T-cell (primary cell): ENCODE measurements around the gene KRT24. TPM values are rescaled to one million over a fixed set of nuclear protein-coding genes. Genes with fewer than 3 reads are reported as not detected.

ENCODE experiments used
- ATAC-seq, 4 experiments: fragments of 200-7000 bp in 3 of 4; fragments of 150-1000 bp in 1 of 4; cut with Tn5 transposase; replicated peaks in 1 of 4; 1 replicate in 3 of 4; 2 replicates in 1 of 4; pipeline ENCODE4 v1.10.0; 2021; ENCODE audit warnings: moderate library complexity in 3 of 4, mild to moderate bottlenecking in 2 of 4, moderate number of reproducible peaks in 1 of 4
- CTCF ChIA-PET, 2 donors: fragments of 300-600 bp; sonication (Branson Sonifier 250); formaldehyde crosslinking; loops; one replicate each; lab custom pipeline; 2022; ENCODE audit warnings: antibody characterized with exemption in 2 of 2; lab: Charles Lee
- POLR2A ChIA-PET, 2 donors: fragments of 300-600 bp; sonication (Branson Sonifier 250); formaldehyde crosslinking; loops; one replicate each; lab custom pipeline; 2022; ENCODE audit warnings: antibody characterized with exemption in 2 of 2; lab: Charles Lee
- DNase-seq, 35 experiments: peaks; one replicate each; pipeline versions ENCODE4 v3.0.0 to v3.0.0-alpha.2; 2013 to 2023
- H3K27ac ChIP-seq: one replicate; pipeline ENCODE4 v1.5.1; 2013; ENCODE audit warnings: low read length
- H3K27me3 ChIP-seq, 2 experiments: replicated peaks in 1 of 2; 1 replicate in 1 of 2; 2 replicates in 1 of 2; pipeline versions ENCODE4 v1.6.1 to v1.7.0; 2013; ENCODE audit warnings: low read length in 1 of 2, mixed read lengths in 1 of 2; ENCODE audit not compliant: control insufficient read depth in 2 of 2, insufficient read depth in 2 of 2; ENCODE audit errors: extremely low read depth in 1 of 2
- H3K36me3 ChIP-seq, 2 donors: 1 replicate in 1 of 2; 2 replicates in 1 of 2; pipeline versions ENCODE4 v1.6.1 to v1.7.0; 2013; ENCODE audit warnings: low read length in 1 of 2; ENCODE audit not compliant: control insufficient read depth in 2 of 2, insufficient read depth in 1 of 2; ENCODE audit errors: extremely low read depth in 1 of 2
- H3K4me1 ChIP-seq, 2 experiments: 1 replicate in 1 of 2; 2 replicates in 1 of 2; pipeline versions ENCODE4 v1.6.1 to v1.7.0; 2013; ENCODE audit warnings: low read length in 2 of 2, mixed read lengths in 1 of 2; ENCODE audit not compliant: insufficient read depth in 2 of 2, control insufficient read depth in 1 of 2; ENCODE audit errors: extremely low read depth in 1 of 2
- H3K4me3 ChIP-seq, 2 donors: 1 replicate in 1 of 2; 2 replicates in 1 of 2; pipeline versions ENCODE4 v1.5.1 to v1.7.0; 2013; ENCODE audit warnings: mild to moderate bottlenecking in 2 of 2, low read length in 1 of 2, moderate library complexity in 1 of 2; ENCODE audit not compliant: control insufficient read depth in 1 of 2; ENCODE audit errors: extremely low read depth in 1 of 2
- H3K9me3 ChIP-seq: 2 replicates; pipeline ENCODE4 v1.7.0; 2013
- H3K27ac Mint-ChIP-seq, 2 donors: one replicate each; pipeline ENCODE4 v1.8.0; 2020 to 2021; ENCODE audit warnings: mild to moderate bottlenecking in 2 of 2, mixed read lengths in 2 of 2
- H3K27me3 Mint-ChIP-seq, 2 donors: one replicate each; pipeline ENCODE4 v1.8.0; 2021 to 2022; ENCODE audit warnings: mixed read lengths in 2 of 2
- H3K36me3 Mint-ChIP-seq: one replicate; pipeline ENCODE4 v1.8.0; 2021; ENCODE audit warnings: mixed read lengths
- H3K4me1 Mint-ChIP-seq, 3 donors: one replicate each; pipeline ENCODE4 v1.8.0; 2020 to 2022; ENCODE audit warnings: mixed read lengths in 3 of 3, mild to moderate bottlenecking in 1 of 3
- H3K4me3 Mint-ChIP-seq, 3 donors: one replicate each; pipeline ENCODE4 v1.8.0; 2020 to 2022; ENCODE audit warnings: mild to moderate bottlenecking in 3 of 3, mixed read lengths in 3 of 3, moderate library complexity in 3 of 3
- H3K9me3 Mint-ChIP-seq, 3 donors: one replicate each; pipeline ENCODE4 v1.8.0; 2020 to 2022; ENCODE audit warnings: mixed read lengths in 3 of 3
- WGBS: methylation state at CpG from one replicate; pipeline ENCODE4 v1.1.5; 2013; ENCODE audit warnings: missing lambda C conversion rate; ENCODE audit not compliant: insufficient coverage; 5-methylcytosine and 5-hydroxymethylcytosine counted together
- total RNA-seq, 35 experiments: library from RNA in 6 of 35; stranded (reverse) in 6 of 35; fragments of 120-200 nt in 1 of 35; gene quantifications; one replicate each; pipeline versions ENCODE4 v1.2.1 to v1.2.4 and lab custom pipeline; 2013 to 2026

KRT24 gene
- total RNA-seq, 5 donors from 2014 or later (not counting 1 experiment from before 2014, with no cell fraction given), result not detected

DNA sequence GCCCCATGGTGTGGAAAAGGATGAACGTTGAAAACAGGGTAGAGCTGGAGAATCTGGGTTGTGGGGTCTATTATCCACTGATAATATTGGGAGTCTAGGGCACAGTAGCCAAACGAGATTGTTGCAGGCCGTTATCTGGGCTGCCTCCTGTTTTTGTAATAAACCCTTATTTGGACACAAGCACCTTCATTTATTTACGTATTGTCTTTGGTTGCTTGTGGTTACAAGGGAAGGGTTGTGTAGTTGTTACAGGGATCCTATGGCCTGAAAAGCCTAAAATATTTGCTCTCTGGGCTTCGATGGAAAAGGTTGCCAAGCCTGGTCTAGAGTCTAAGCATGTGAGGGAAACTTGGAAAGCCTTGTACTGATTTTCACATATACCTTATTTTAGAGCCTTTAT is 51.6 kb downstream of the KRT24 start:
- Mint-ChIP-seq H3K36me3 (no peaks in the 10 kb centered on the region), H3K27ac (no peak overlapping the region), H3K4me1 (peaks cover 15 to 18% (median 17%) of the 10 kb centered on the region in 3 donors), H3K27me3 (no peaks in the 10 kb centered on the region), H3K4me3 (no peak overlapping the region), H3K9me3 (no peaks in the 10 kb centered on the region)
- ATAC-seq (no peak), DNase-seq (no peak)
- CTCF ChIA-PET, result no interaction called here
- H3K27ac ChIP-seq, result no peak overlapping the region
- H3K36me3 ChIP-seq, result no peaks in the 10 kb centered on the region
- peaks cover 0 to 3% of the 10 kb centered on the region in 2 experiments for H3K27me3 ChIP-seq
- no CpG with 5 or more reads among the region's 5 CpGs for WGBS
- H3K4me3 ChIP-seq, result no peak overlapping the region
- no peaks in the 10 kb centered on the region for H3K9me3 ChIP-seq
- POLR2A ChIA-PET, result no interaction called here
- peaks cover 5 to 11% of the 10 kb centered on the region in 2 experiments for H3K4me1 ChIP-seq

DNA sequence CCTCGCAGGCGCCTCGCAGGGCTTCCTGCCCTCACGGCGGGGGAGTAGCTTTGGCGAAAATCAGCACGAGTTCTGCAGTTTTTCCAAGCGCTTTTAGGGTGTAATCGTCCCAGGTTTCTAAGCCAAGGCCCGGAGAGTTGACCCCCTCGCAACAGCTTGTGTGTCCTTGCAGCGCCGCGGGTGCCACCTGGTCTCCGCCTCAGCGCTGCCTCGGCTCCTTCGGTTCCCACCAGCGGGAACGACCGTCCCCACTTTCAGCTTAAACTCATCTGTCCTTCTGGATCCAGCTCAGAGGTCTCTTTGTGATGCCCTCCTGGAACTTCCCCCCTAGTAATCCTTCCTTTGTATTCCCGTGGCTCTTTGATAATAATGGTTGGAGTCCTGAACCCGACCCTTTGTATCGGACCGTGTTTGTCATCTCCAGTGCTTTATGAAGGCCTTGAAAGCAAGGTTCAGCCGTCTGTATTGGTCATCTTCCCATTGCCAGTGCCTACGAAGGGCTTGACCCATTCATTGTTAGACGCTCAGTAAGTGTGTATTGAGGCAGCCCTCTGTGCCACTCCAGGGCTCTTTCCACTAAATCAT is 55.1 kb downstream of the KRT24 start:
- Histone ChIP-seq H3K36me3 (peaks cover 0 to 8% of the 10 kb centered on the region in 2 donors), H3K27me3 (no peaks in the 10 kb centered on the region), H3K4me1 (peaks cover 14 to 17% of the 10 kb centered on the region in 2 experiments), H3K4me3 (peak overlapping the region; percentile 92 to 93), H3K9me3 (no peaks in the 10 kb centered on the region), H3K27ac (peak overlapping the region; percentile 99)
- WGBS, result 10% methylated on average over 17 of the region's 28 CpGs
- DNase-seq (no peak), ATAC-seq (peak in 2 of 4 experiments; percentile 19 to 25)
- H3K4me1 Mint-ChIP-seq, result peaks cover 41 to 50% (median 48%) of the 10 kb centered on the region in 3 donors
- POLR2A ChIA-PET, result no interaction called here
- CTCF ChIA-PET, result interaction anchor here in 1 of 2 donors (1.0 to 1.8 kb wide), 2 partner anchors 33 to 137 kb away, joined by 3 to 6 read pairs; no protein-coding TSS in a partner anchor
- H3K27ac Mint-ChIP-seq, result peak overlapping the region; percentile 99
- peak overlapping the region; percentile 84 to 99 (median 94) for H3K4me3 Mint-ChIP-seq
- H3K36me3 Mint-ChIP-seq, result peaks cover 13% of the 10 kb centered on the region
- H3K27me3 Mint-ChIP-seq, result no peaks in the 10 kb centered on the region
- no peaks in the 10 kb centered on the region for H3K9me3 Mint-ChIP-seq

Other genes starting within 250 kb of the KRT24 start
- 1 to 10 TPM in 2 of 5 donors, under 1 TPM in 3; 0.55 to 3.7 (median 0.66) TPM for gene TNS4, start 202.1 kb downstream of the KRT24 start, total RNA-seq
- 100 to 1,000 TPM; 173 to 438 (median 340) TPM for gene CCR7, start 138.3 kb downstream of the KRT24 start, total RNA-seq
- gene SMARCE1, start 55.9 kb downstream of the KRT24 start, total RNA-seq, result 10 to 100 TPM; 72.6 to 80.8 (median 75.8) TPM
- not detected for gene KRT222, start 38.6 kb downstream of the KRT24 start, total RNA-seq
- gene KRT25, start 51.6 kb upstream of the KRT24 start, total RNA-seq, result not detected
- not detected for gene KRT26, start 68.4 kb upstream of the KRT24 start, total RNA-seq
- gene KRT27, start 78.8 kb upstream of the KRT24 start, total RNA-seq, result not detected
- not detected for gene KRT28, start 96.2 kb upstream of the KRT24 start, total RNA-seq
- 10 to 100 TPM; 27.2 to 35.3 (median 31.4) TPM for gene KRT10, start 118.9 kb upstream of the KRT24 start, total RNA-seq
- gene KRT12, start 163.5 kb upstream of the KRT24 start, total RNA-seq, result under 1 TPM in 1 of 5 donors, not detected in 4; 0.10 TPM
- under 1 TPM in 1 of 5 donors, not detected in 4; 0.47 TPM for gene KRT20, start 181.5 kb upstream of the KRT24 start, total RNA-seq
- not detected for gene KRT23, start 233.9 kb upstream of the KRT24 start, total RNA-seq